HG02885 (cell line): Measurements from ENCODE around the gene SUPT7L.
"Not testable (repeated sequence)": the region's sequence is repeated elsewhere in the genome, so short reads cannot be mapped to it uniquely, and the experiment has no call there.

Experiments used
- ATAC-seq: cut with Tn5 transposase; IDR thresholded peaks from one replicate; pipeline ENCODE4 v1.9.1; 2021; ENCODE audit warnings: mild to moderate bottlenecking; ENCODE audit not compliant: unreplicated experiment, poor library complexity

Gene SUPT7L

DNA sequence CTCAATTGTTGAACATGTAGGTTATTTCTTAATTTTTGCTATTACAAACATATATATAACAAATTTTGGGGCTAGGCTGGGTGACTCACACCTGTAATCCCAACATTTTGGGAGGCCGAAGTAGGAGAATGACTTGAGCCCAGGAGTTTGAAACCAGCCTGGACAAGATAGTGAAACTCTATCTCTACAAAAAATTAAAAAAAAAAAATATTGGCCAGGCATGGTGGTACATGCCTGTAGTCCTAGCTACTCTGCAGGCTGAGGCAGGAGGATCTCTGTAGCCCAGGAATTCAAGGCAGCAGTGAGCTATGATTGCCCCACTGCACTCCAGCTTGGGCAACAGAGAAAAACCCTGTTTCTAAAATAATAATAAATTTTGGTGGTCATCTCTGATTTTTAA, 23.8 kb upstream of the SUPT7L start:
- ATAC-seq, result no peak

DNA sequence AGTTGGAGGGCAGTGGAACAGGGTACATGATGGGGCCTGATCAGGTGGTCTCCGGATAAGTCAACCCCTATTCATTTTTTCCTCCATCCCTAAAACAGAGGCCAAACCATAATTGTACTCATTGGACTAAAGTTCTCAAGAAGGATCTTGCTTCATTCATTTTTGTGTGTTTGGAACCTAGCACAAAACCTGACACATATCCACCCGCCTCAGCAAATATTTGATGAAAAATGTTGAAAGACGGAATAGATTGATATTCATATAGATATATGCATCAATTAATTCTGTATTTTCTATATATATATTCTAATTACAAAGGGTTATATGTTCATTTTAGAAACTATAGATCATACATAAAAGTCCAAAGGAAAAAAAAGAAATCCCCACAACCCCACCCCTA, 22.2 kb upstream of the SUPT7L start:
- ATAC-seq, result no peak

DNA sequence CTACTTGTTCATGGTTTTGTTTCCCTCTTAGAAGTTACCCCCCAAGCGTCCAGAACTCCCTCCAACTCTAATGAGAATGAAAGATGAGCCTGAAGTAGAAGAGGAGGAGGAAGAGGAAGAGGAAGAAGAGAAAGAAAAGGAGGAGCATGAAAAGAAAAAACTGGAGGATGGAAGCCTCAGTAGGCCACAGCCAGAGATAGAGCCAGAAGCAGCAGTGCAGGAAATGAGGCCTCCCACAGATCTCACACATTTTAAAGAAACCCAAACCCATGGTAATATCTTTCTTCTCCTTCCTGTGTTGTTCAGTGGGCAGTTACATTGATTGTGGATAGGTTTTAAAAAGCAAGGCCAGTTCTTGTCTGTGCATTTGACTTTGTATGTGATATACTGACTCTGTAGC, 21.6 kb upstream of the SUPT7L start:
- ATAC-seq, result not testable (repeated sequence)

DNA sequence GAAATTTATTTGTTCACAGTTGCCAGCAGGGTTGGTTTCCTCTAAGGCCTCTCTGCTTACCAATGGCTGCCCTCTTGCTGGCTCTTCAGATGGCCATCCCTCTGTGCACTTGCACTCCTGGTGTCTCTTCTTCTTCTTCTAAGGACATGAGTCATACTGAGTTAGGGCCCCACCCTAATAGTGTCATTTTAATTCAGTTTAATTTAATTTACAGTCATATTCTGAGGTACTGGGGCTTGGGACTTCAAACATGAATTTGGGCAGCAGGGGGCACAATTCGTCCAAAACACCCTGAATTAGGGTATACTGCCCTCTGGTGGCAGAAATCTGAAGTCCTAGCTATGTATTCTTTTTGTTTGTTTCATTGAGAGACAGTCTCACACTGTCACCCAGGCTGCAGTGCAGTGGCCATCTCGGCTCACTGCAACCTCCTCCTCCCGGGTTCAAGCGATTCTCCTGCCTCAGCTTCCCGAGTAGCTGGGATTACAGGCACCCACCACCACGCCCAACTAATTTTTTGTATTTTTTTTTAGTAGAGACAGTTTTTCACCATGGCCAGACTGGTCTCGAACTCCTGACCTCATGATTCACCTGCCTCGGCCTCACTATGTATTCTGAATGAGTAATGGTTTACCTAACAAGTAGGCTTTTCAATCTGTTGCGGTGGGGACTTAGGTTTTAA, 20.1 kb upstream of the SUPT7L start:
- peak; percentile 73 for ATAC-seq

DNA sequence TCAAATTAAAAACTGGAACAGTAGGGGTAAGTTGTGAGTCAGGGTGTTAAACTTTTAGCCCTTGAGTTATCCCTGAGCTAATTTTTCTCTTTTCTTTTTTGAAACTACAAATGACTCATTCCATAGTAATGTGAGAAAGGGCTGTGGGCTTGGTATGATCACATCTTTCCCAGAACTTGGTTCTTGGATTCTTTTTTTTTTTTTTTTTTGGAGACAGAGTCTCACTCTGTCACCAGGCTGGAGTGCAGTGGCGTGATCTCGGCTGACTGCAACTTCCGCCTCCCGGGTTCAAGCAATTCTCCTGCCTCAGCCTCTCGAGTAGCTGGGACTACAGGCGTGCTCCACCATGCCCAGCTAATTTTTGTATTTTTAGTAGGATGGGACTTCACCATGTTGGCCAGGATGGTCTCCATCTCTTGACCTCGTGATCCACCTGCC, 18.9 kb upstream of the SUPT7L start:
- ATAC-seq, result not testable (repeated sequence)

DNA sequence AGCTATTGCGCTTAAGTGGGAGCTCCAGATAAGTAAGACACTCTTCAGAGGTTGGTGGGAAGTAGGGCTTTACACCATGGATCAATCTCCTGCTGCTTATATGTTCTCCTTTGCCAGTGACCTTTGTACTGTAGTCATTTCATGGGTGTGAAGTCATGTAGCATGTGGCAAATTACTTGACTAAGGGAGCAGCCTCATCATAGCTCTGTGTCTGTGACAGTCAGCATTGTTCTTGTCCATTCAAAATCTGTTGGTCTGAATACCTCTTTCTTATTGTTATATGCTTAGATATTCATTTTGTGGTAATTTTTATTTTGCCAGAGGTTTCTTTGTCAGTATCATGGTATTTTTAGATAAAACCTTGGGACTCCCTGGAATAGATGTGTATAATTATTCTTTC, 18.4 kb upstream of the SUPT7L start:
- ATAC-seq, result no peak

DNA sequence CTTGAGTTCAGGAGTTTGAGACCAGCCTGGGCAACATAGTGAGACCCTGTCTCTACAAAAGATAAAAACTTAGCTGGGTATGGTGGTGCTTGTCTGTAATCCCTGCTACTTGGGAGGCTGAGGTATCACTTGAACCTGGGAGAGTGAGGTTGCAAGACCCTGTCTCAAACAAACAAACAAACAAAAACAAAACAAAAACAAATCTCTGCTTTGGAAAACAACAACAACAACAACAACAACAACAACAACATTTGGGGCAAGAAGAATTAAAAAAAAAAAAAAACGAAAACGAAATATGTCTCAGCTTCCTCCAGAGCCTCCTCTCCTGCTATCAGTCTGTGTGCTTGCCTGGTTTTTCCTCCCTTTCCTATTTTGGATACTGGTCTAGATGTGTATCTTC, 17.2 kb upstream of the SUPT7L start:
- ATAC-seq, result no peak

DNA sequence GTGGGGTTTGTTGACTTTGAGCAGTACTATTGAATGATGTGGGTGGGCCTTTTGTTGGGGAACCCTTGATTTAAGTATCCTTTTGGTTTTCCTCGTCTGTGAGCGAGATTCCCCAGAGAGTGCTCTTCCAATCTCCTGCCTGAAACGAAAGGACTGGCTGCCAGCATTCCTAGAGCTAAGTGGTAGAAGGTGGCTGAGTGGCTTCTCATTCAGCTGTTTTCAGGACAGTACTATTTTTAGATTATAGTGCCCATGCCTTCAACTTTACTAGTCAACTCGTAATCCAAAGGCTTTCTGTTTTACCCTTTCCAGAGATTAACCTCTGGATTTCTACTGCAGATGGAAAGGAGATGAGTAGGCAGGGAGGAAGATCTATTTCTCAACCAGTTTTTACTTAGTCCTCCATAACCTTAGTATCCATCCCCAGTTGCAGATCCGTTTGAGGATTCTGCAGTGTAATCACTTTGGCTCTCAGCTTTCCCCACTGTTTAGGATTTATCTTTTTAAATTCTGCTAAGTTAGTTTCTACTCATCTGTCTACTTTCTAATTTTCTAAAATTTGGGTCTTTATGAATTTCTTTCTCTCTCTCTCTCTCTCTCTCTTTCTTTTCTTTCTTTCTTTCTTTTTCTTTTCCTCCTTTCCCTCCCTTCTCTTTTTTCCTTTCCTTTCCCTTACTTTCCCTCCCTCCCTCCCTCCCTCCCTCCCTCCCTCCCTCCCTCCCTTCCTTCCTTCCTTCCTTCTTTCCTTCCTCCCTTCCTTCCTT, 9.5 kb upstream of the SUPT7L start:
- no peak for ATAC-seq

DNA sequence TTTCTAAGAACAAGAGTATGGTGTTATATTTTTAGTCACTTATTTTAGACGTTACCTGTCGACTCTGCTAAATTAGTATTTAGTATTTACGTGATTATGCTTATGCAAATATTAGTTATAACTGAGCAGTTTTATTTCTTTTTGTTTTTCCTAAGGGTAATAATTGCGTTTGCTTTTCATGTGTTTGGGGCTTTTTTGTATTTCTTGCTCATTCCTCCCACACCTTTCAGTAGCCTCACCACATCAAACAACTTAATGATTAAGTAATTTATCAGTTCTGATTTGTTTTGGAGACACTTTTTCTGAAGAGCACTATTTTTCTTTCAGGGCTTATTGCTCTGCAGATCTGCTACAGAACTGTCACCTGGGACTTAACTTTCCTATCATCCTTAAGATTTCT, 7.8 kb upstream of the SUPT7L start:
- no peak for ATAC-seq

DNA sequence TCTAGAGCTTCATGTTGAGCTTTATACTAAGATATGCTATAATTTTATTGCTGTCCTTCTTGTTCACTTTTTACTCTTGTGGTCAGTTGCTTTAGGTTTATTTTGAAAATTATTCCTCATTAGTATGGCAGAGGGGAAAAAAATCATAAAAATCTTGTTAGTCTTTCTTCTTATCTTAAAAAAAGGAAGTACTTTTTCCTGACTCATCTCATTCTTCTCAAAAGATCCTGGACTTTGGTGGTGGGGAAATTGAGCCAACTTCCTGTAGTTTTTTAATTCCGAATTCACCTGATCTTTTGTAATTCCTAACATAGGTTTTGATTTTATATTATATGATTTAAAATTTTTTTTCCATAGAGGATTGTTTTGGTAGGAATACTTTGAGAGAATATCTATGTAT, 4.0 kb upstream of the SUPT7L start:
- no peak for ATAC-seq

DNA sequence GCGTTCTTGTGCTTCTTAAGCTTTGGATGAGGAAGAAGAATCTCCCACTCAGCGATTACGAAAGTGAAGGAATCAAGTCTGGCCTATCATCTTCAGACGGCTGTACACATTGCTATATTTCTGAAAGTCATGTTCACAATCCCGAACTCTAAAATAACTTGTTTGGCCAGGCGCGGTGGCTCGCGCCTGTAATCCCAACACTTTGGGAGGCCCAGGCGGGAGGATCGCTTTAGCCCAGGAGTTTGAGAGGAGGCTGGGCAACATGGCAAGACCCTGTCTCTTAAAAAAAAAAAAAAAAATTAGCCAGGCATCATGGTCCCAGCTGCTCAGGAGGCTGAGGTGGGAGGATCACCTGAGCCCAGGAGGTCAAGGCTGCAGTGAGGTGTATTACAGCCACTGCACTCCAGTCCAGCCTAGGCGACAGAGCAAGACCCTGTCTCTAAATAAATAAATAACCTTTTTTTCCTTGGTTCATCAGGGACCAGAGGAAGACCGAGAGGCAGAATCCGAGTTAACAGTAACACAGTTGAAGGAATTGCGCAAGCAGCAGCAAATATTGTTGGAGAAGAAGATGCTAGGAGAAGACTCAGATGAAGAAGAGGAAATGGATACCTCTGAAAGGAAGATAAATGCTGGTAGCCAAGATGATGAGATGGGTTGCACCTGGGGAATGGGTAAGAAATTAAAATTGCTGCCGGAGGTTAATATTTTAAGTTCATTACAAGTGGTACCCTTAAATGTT, 1.4 kb upstream of the SUPT7L start:
- no peak for ATAC-seq

DNA sequence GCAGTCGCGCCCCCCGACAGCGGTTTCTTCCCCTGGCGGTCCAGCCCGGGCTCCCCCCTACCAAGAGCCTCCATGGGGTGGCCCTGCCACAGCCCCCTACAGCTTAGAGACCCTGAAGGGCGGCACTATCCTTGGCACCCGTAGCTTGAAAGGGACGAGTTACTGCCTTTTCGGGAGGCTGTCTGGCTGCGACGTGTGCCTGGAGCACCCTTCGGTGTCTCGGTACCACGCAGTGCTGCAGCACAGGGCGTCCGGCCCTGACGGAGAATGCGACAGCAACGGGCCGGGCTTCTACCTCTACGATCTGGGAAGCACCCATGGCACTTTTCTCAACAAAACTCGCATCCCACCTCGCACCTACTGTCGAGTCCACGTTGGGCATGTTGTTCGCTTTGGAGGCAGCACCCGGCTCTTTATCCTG, 750 bp upstream of the SUPT7L start:
- peak; percentile 11 for ATAC-seq

DNA sequence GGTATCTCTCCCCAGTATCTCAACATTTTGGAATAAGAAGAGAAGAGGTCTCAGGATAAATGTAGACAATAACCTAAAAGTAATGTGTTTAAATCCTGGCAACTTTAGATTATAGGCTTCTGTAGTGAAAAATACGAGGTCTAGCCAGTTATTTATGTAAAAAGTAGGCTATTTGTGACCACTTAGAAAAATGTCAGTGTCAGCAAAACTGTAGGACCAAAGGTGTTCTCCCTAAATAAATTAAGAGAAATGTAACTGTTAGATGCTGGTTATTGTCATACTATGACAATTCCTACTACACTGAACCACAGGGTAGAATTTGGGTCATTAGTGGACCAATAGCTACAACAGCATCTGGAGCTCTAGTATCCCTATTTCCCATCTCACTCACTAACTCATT, 2.0 kb downstream of the SUPT7L start:
- ATAC-seq, result no peak

DNA sequence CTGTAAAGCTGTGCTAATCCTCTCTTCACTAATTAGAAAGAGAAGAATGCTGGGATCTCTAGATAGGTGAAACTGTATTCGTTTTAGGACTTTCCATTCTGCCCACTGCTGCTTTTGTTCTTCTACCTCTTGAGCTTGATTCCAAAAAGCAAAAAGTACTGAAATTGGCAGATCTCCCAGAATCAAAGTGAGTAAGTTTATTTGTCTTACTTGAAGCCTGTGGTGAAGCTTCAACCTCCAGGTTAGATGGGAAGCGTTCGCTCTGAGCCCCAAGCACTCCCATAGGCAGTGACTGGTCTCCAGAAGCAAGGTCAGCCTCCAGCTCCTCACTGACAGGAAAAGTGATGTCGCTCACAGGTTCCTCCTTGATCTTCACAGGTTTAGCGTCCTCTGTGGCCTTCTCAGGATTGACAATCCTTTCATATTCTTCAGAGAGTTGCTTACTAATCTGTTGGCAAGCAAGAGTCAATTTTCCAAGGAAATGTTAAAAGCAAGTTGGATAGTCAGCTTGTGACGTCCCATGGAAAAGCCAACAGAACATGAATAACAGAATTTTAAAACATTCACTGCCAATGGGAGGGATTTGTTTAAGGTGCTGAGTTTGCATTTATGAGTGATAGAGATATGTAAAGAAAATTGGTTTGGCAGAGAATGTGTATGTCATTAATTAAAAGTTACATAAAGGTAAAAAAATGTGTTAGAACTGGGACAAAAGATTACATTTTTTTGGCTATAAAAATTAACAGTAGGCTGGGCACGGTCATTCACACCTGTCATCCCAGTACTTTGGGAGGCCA, 8.1 kb downstream of the SUPT7L start:
- ATAC-seq, result no peak

DNA sequence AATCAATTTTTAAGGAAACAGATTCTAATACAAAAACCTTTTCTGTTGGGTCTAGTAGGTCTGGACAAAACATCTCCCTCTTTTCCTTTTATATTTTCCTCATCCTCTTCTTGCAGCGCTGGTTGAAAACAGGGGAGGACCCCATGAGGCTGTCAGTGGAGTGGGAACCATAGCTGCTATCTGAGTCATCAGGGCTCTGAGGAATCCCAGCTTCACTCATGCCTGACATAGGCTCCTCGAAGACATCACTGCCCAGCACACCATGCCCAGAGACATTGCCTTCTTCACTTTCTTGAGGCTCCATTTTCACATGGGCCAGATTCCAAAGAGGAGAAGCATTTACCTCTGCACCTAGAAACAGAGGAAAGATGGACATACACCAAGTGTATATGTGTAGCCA, 10.0 kb downstream of the SUPT7L start:
- no peak for ATAC-seq

DNA sequence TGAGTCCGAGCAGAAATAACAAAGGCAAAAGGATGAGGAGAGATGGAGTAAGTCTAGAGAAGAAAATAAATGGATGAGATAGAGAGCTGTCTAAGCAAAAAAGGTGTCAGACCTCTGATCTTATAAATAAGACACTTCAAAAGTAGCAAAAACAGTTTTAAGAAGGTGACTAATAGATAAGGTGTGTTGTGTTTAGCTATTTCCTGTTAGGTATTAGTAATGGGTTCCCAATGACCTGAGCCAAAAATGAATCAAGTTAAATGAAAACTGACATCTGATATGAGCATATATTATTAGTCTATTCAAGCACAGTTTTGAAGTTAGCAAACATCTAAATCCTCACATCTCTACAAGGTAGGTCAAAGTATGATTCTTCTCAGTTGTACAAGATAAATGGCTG, 10.6 kb downstream of the SUPT7L start:
- ATAC-seq, result no peak

DNA sequence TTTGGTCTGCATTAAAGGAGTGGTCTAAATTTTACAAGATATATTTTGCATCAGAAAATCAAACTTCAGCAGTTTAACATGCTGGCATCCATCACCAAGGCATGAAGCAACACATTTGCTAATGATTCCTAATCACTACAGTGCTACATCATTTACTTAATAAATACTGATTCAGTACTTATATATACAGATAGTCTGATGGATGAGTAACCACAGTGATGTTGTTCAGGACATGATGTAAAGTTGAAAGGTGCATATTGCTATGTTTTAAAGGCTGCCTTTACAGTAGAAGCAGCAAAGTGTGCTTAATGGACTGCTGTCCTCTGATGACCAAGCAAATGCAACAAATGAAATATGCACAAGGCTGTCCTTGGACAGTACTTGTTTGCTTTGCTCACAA, 11.1 kb downstream of the SUPT7L start:
- ATAC-seq, result no peak

DNA sequence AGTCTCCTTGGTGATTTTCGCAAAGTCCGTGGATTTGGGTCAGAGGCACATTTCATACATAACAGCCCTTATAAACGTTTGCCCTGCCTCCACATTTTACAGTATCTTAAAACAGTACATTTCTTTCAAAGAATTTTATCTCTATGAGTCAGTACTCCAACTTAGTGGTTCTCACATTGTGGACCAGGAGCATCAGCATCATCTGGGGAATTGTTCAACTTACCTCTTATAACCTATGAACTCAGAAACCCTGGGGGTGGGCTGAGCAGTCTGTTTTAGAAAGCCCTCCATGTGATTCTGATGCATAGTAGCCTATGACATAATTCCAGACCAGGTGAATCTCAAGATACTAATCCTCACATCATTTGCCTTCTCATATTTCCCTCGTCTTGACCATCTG, 12.4 kb downstream of the SUPT7L start:
- ATAC-seq, result no peak

DNA sequence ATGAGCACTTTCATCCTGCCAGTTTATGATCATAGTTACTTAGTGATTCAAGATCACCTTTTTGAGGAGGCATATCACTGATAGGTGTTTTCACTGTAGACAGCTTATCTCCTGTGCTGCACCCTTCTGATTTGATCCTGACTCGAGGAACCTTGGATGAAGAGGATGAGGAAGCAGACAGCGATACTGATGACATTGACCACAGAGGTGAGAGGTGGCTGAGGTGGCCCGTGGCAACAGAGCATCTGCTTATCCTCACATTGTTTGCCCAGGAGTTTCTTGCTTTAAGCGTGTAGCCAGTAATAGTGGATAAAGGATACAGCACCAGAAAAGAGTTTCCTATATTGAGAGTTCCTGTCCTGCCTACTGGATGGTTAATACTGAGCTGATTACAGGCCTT, 15.7 kb downstream of the SUPT7L start:
- ATAC-seq, result no peak

DNA sequence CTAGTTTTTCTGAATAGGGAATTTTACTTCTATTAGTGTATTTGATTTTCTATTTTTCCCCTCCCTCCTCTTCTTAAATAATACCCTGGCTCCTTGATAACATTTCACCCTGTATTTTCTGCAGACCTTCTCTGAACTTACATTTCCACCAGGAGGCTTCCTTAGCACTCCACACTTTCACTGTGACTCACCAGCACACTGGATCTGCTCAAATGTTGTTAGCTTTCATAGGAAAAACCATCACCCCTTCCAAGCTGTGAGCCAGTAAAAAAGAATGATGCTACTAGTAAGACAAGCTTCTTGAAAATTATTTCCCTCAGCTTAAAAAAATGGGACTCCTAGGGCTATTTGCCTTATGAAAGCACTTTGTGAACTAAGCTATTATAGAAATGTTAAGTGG, 16.1 kb downstream of the SUPT7L start:
- no peak for ATAC-seq

DNA sequence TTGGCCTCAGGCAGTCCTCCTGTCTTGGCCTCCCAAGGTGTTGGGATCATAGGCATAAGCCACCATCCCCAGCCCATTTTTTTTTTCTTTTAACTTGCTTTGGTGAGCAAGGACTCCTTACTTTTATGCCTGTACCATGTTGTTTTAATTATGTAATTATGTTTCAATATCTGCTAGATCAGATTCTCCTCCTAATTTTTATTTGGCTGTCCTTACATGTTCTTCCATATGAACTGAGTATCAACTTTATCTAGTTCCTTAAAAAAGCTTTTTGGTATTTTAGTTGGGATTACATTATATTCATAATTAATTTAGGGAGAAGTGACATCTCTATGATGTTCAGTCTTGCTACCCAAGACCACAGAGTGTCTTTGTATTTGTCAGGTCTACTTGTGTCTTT, 18.2 kb downstream of the SUPT7L start:
- ATAC-seq, result no peak
